GM21515 (cell line): ENCODE data around the gene ABCE1.
"Not testable (repeated sequence)": the region's sequence is repeated elsewhere in the genome, so short reads cannot be mapped to it uniquely, and the experiment has no call there.

Experiments used
- ATAC-seq: cut with Tn5 transposase; IDR thresholded peaks from one replicate; pipeline ENCODE4 v1.9.1; 2021; ENCODE audit not compliant: unreplicated experiment

The ABCE1 gene

GRCh38 chr4:145102619-145103018 lies 4.5 kb downstream of the ABCE1 start:
- ATAC-seq = no peak

GRCh38 chr4:145103496-145103895 lies 5.4 kb downstream of the ABCE1 start:
- no peak for ATAC-seq

- ATAC-seq = no peak
These were observed 9.0 kb downstream of the ABCE1 start for GRCh38 chr4:145107126-145107525.

- no peak for ATAC-seq
These were observed 10.0 kb downstream of the ABCE1 start for GRCh38 chr4:145108128-145108527.

- ATAC-seq = no peak
These were observed 27.3 kb downstream of the ABCE1 start for GRCh38 chr4:145125396-145125795.

GRCh38 chr4:145130130-145130529 lies 32.0 kb downstream of the ABCE1 start:
- no peak for ATAC-seq

GRCh38 chr4:145130788-145131399 lies 32.8 kb downstream of the ABCE1 start:
- ATAC-seq = no peak

- no peak for ATAC-seq
These were observed 33.7 kb downstream of the ABCE1 start for GRCh38 chr4:145131848-145132247.

DNA sequence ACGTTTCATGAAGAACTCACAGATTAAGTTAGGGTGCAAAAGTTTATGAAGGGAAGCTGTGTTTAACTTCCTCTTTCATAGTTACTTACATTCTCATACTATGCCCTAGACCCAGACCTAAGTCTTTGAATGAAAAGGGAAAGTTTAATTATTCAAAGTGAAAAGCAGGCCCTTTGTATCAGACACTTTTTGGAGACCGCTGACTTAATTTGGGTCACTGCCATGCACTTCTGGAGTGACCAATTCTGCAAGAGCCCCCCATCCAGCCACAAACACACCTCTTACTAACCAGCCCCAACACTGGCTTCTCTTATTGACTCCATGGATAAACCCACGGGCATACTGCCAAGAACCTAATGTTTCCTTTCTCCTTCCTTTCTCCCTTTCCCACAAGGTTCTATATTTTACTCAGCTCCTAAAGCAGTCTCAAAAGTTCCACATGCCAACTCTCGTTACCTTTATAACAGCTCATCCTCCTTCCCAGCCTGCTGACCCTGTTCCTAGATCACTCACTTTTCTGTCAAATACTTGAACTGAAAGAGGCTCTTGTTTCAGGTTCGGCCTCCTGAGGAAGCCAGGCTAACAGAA lies 34.5 kb downstream of the ABCE1 start:
- ATAC-seq = peak; percentile 76

- not testable (repeated sequence) for ATAC-seq
These were observed 38.1 kb downstream of the ABCE1 start for GRCh38 chr4:145136219-145136618.

- no peak for ATAC-seq
These were observed 50.9 kb downstream of the ABCE1 start for GRCh38 chr4:145148980-145149379.

- ATAC-seq = no peak
These were observed 55.2 kb downstream of the ABCE1 start for GRCh38 chr4:145153181-145153903.

DNA sequence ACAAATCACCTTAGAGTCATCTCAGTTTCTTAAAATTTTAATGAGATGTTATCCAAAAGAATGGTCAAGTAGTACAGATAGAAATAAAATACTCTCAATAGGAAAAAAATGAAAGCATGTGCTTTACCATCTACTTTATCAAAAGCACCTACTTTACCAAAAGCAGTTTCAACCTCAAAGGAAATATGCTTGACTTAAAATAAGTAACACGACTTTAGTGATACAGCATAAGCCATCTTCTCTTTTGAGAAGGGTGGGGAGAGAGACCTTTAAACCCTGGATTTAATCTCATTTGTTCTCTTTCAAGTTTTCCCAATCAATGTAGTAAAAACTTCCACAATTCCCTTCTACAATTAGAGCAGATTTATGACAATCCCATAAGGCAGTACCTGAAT lies 55.8 kb downstream of the ABCE1 start:
- no peak for ATAC-seq

DNA sequence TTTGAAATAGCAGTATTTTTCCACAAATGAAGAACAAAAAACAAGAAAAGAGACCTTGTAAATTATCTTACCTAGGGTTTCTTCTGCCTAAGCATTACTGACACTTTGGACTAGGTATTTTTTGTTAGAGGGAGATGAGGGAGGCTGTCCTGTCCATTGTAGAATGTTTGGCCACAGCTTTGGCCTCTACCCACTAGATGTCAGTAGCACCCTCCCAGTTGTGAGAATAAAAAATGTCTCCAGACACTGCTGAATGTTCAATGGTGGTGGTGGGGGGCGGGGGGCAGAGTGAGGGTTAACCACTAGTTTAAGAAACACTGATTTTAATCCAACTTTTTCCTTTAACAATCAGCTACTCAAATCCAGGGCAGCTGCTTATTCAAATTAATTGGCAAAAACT lies 56.5 kb downstream of the ABCE1 start:
- ATAC-seq = peak; percentile 82

GRCh38 chr4:145155268-145155870 lies 57.3 kb downstream of the ABCE1 start:
- no peak for ATAC-seq

DNA sequence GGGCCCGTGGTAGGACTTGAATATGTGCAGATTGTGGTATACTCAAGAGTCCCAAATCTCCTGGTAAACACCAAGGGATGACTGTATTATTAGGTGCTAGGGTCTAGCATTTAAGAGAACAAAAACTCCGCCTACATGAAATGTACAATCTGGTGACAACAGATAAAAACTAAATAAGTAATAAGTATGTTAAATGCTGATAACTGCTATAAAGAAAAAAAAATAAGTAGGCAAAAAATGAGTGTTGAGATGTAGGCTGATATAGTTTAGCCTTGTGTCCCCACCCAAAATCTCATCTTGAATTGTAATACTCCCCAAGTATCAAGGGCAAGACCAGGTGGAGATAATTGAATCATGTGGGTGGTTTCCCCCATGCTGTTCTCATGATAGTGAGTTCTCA lies 58.9 kb downstream of the ABCE1 start:
- ATAC-seq = no peak

DNA sequence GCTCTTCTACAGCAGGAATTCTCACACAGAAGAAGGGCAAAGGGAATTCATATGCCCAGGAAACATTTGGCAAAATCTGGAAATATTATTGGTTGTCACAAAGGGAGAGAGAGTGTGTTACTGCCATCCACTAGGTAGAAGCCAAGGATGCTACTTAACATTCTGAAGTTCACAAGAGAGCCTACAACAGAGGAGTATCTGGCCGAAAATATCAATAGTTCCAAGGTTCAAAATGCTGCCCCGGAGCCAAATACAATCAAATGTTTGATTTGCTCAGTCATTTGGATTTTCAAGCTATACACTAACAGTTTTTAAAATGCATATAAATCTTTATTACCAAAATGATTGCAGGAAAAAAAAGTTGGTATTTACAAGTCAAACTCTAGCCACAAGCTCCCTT lies 63.4 kb downstream of the ABCE1 start:
- ATAC-seq = no peak

- ATAC-seq = no peak
These were observed 69.8 kb downstream of the ABCE1 start for GRCh38 chr4:145167887-145168286.

GRCh38 chr4:145168581-145169187 lies 70.6 kb downstream of the ABCE1 start:
- ATAC-seq = no peak

DNA sequence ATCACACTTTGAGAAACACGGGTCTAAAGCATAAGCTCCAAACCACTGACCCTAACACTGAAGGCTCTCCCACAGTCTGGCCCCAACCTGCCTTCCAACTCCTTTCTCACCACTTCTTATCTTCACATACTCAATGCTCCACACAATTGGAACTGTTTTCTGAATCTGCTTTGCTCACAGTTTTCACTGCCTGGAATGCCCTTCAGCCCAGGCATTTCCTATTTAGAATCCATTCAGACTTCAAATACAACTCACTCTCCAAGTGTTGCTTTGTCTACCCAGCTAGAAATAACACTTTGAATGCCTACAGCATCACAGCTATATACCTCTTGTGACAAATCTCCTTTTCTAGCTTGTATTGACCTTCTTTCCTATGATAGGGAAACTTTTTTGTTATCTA lies 72.1 kb downstream of the ABCE1 start:
- no peak for ATAC-seq

- no peak for ATAC-seq
These were observed 73.8 kb downstream of the ABCE1 start for GRCh38 chr4:145171911-145172310.
